ENCODE data around the gene PPWD1.
A peak's percentile ranks its signal among the peaks of the same experiment; 100 is the strongest.

The PPWD1 gene

GRCh38 chr5:65624025-65624570 lies 61.0 kb downstream of the PPWD1 start, which contains the start of gene TRIM23:
TRIM23 (minus strand) TSS chr5:65624333; CDS start chr5:65624274, 59 bp downstream.
- peak; percentile 92 for DNase-seq

- peak; percentile 87 for DNase-seq
Observed at GRCh38 chr5:65624571-65625555, 61.8 kb downstream of the PPWD1 start, which contains the start of the genes SHLD3 and TRAPPC13. SHLD3 (plus strand) TSS chr5:65625027; CDS start chr5:65629588, 4,561 bp downstream. TRAPPC13 (plus strand) TSS chr5:65625027; CDS start chr5:65625061, 34 bp downstream.

GRCh38 chr5:65625743-65626142 lies 62.6 kb downstream of the PPWD1 start:
- no peak for DNase-seq

GRCh38 chr5:65630981-65631380 lies 67.9 kb downstream of the PPWD1 start:
- no peak for DNase-seq

All from CD4-positive, alpha-beta T cell treated with Interferon gamma for 1 hour (primary cell).